SK-N-SH (cell line): ENCODE data around the gene RHPN2.

Source experiments
- CHD2 ChIP-seq: fragments of 150-350 bp; IDR thresholded peaks from 2 replicates; pipeline ENCODE4 v1.6.1; 2018; ENCODE audit warnings: low read length; ENCODE audit not compliant: partially characterized antibody
- EP300 ChIP-seq, 2 experiments: IDR thresholded peaks; 2 replicates each; pipeline versions ENCODE4 v1.4.0 to v1.6.1; 2012; ENCODE audit warnings: borderline replicate concordance in 1 of 2, low read depth in 1 of 2, low read length in 1 of 2
- EZH2phosphoT487 ChIP-seq: fragments of 200-600 bp; sonication (generic); IDR thresholded peaks from 2 replicates; pipeline ENCODE4 v1.6.1; 2017; ENCODE audit warnings: low read depth, mixed run types, mild to moderate bottlenecking, antibody characterized with exemption, moderate library complexity, borderline replicate concordance
- GABPA ChIP-seq: IDR thresholded peaks from 2 replicates; pipeline ENCODE4 v1.4.0; 2012; ENCODE audit warnings: low read depth, mild to moderate bottlenecking
- GATA2 ChIP-seq: sonication (generic); formaldehyde crosslinking; IDR thresholded peaks from 2 replicates; pipeline ENCODE4 v1.5.0; 2020; ENCODE audit warnings: mild to moderate bottlenecking, missing genetic modification reagents
- NRF1 ChIP-seq: IDR thresholded peaks from 2 replicates; pipeline ENCODE4 v1.6.1; 2012; ENCODE audit warnings: low read depth, mild to moderate bottlenecking, low read length
- TAF1 ChIP-seq: IDR thresholded peaks from 2 replicates; pipeline ENCODE4 v1.6.1; 2012; ENCODE audit warnings: low read depth, mild to moderate bottlenecking, low read length, moderate library complexity, borderline replicate concordance
- TF ChIP-seq, protein P1 (sequence below): fragments of 200-600 bp; sonication (generic); IDR thresholded peaks from 2 replicates; pipeline ENCODE4 v1.6.1; 2017; ENCODE audit warnings: antibody characterized with exemption, mild to moderate bottlenecking, moderate library complexity

DNA sequence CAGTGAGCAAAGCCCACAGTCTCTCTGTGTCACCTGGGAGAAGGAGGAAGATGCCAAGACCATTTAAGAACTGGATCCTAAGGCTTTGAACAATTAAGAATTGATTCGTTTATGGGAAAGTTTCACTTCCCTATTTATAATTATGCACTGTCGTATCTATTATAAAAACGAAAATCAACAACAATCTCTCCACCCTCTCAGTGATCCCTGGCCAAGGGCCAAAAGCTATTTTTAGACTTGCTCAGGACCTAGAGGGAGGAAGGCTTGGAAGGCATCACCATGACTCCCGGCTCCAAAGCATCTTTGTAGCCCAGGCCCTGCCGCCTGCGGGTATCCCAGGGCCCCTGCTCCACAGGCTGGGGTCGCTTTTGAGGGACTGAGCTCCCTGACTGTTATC is 1.3 kb downstream of the RHPN2 start:
- TF ChIP-seq, protein P1, sequence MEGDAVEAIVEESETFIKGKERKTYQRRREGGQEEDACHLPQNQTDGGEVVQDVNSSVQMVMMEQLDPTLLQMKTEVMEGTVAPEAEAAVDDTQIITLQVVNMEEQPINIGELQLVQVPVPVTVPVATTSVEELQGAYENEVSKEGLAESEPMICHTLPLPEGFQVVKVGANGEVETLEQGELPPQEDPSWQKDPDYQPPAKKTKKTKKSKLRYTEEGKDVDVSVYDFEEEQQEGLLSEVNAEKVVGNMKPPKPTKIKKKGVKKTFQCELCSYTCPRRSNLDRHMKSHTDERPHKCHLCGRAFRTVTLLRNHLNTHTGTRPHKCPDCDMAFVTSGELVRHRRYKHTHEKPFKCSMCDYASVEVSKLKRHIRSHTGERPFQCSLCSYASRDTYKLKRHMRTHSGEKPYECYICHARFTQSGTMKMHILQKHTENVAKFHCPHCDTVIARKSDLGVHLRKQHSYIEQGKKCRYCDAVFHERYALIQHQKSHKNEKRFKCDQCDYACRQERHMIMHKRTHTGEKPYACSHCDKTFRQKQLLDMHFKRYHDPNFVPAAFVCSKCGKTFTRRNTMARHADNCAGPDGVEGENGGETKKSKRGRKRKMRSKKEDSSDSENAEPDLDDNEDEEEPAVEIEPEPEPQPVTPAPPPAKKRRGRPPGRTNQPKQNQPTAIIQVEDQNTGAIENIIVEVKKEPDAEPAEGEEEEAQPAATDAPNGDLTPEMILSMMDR, result no peak
- TF ChIP-seq TAF1 (no peak), CHD2 (no peak), GABPA (no peak), EP300 (IDR thresholded peaks at IDR 0.05; ENCODE audit: borderline replicate concordance in 1 of 2, low read depth in 1 of 2, low read length in 1 of 2) (no peak), NRF1 (no peak), EZH2phosphoT487 (no peak), GATA2 (CRISPR knock-in tag) (no peak)
